ENCODE data around the gene DTNA. TPM values are rescaled to one million over a fixed set of nuclear protein-coding genes. Genes with fewer than 3 reads are reported as not detected.

The DTNA gene
- total RNA-seq, 4 donors from 2014 or later: 110 to 254 (median 204) TPM

GRCh38 chr18:34802959-34803358, 92.9 kb downstream of the DTNA start:
- Histone ChIP-seq H3K4me3 (no peak overlapping the region), H3K36me3 (no peaks in the 10 kb centered on the region), H3K4me1 (peaks cover 9 to 57% (median 14%) of the 10 kb centered on the region in 3 donors), H3K27ac (peak overlapping the region in 1 of 4 donors; percentile 6), H3K9me3 (no peaks in the 10 kb centered on the region), H3K27me3 (no peaks in the 10 kb centered on the region)
- 20 to 36% methylated on average over 2 to 3 of the region's 3 CpGs for WGBS, 2 donors (ENCODE audit: low coverage in 1 of 2)
- no peak for ATAC-seq
- TF ChIP-seq POLR2AphosphoS5 (IDR thresholded peaks at IDR 0.05) (peak; percentile 60), POLR2A (IDR thresholded peaks at IDR 0.05) (no peak)

- 85 to 96% methylated on average over 5 of the region's 5 CpGs for whole genome bisulfite sequencing, 2 donors (ENCODE audit: low coverage in 1 of 2)
- H3K4me1 ChIP-seq: peaks cover 9 to 58% (median 14%) of the 10 kb centered on the region in 3 donors
- H3K36me3 ChIP-seq: no peaks in the 10 kb centered on the region
- no peak overlapping the region for H3K4me3 ChIP-seq
- H3K27me3 ChIP-seq: no peaks in the 10 kb centered on the region
- no peak overlapping the region for H3K27ac ChIP-seq
- no peak for ATAC-seq
- no peak for TF ChIP-seq POLR2AphosphoS5 (IDR thresholded peaks at IDR 0.05)
- TF ChIP-seq POLR2A (IDR thresholded peaks at IDR 0.05): no peak
- TF ChIP-seq EP300 (IDR thresholded peaks at IDR 0.05): no peak
- no peak for TF ChIP-seq CTCF (IDR thresholded peaks at IDR 0.05)
- H3K9me3 ChIP-seq: no peaks in the 10 kb centered on the region
Observed at GRCh38 chr18:34803877-34804400, 93.8 kb downstream of the DTNA start.

- Histone ChIP-seq H3K36me3 (no peaks in the 10 kb centered on the region), H3K4me1 (peaks cover 9 to 71% (median 14%) of the 10 kb centered on the region in 3 donors), H3K4me3 (no peak overlapping the region), H3K27ac (no peak overlapping the region), H3K9me3 (no peaks in the 10 kb centered on the region), H3K27me3 (no peaks in the 10 kb centered on the region)
- ATAC-seq: no peak
- TF ChIP-seq CTCF (IDR thresholded peaks at IDR 0.05) (no peak), POLR2AphosphoS5 (IDR thresholded peaks at IDR 0.05) (no peak), EP300 (IDR thresholded peaks at IDR 0.05) (no peak), POLR2A (IDR thresholded peaks at IDR 0.05) (no peak)
- WGBS, 2 donors (ENCODE audit: low coverage in 1 of 2): 64 to 78% methylated on average over 5 to 7 of the region's 7 CpGs
Observed at GRCh38 chr18:34805103-34805877, 95.2 kb downstream of the DTNA start.

- Histone ChIP-seq H3K4me3 (no peak overlapping the region), H3K27me3 (no peaks in the 10 kb centered on the region), H3K4me1 (peaks cover 9 to 73% (median 14%) of the 10 kb centered on the region in 3 donors), H3K27ac (peak overlapping the region in 3 of 4 donors; percentile 16 to 42 (median 18)), H3K9me3 (no peaks in the 10 kb centered on the region), H3K36me3 (no peaks in the 10 kb centered on the region)
- TF ChIP-seq CTCF (IDR thresholded peaks at IDR 0.05) (no peak), POLR2A (IDR thresholded peaks at IDR 0.05) (no peak), EP300 (IDR thresholded peaks at IDR 0.05) (no peak), POLR2AphosphoS5 (IDR thresholded peaks at IDR 0.05) (no peak)
- ATAC-seq: no peak
Observed at GRCh38 chr18:34805878-34806351, 95.8 kb downstream of the DTNA start.

- H3K4me1 ChIP-seq: peaks cover 9 to 73% (median 14%) of the 10 kb centered on the region in 3 donors
- WGBS, 2 donors (ENCODE audit: low coverage in 1 of 2): 5 to 24% methylated on average over 3 of the region's 3 CpGs
- ATAC-seq: peak; percentile 54
Observed at GRCh38 chr18:34806527-34806926, 96.4 kb downstream of the DTNA start.

More at GRCh38 chr18:34806527-34806926, 96.4 kb downstream of the DTNA start:
- TF ChIP-seq POLR2AphosphoS5 (IDR thresholded peaks at IDR 0.05) (peak; percentile 81), POLR2A (IDR thresholded peaks at IDR 0.05) (no peak)
- Histone ChIP-seq H3K27ac (peak overlapping the region; percentile 16 to 61 (median 47)), H3K36me3 (no peaks in the 10 kb centered on the region), H3K4me3 (no peak overlapping the region), H3K27me3 (no peaks in the 10 kb centered on the region), H3K9me3 (no peaks in the 10 kb centered on the region)

All from gastroesophageal sphincter (tissue), 4 donors.